ENCODE results near the gene MARCHF2. TPM values are rescaled to one million over a fixed set of nuclear protein-coding genes. Genes with fewer than 3 reads are reported as not detected.

The MARCHF2 gene
- total and polyA plus RNA-seq, 4 donors = 26.7 to 81.5 (median 47.8) TPM

GRCh38 chr19:8455018-8455417, 41.9 kb downstream of the MARCHF2 start:
- peaks cover 5 to 17% (median 10%) of the 10 kb centered on the region in 4 donors for H3K36me3 ChIP-seq (ENCODE audit: control insufficient read depth in 4 of 4, insufficient read depth in 4 of 4, low read length in 4 of 4)
- ATAC-seq (ENCODE audit: insufficient read depth, low FRiP score) (no peak), DNase-seq (no peak)
- TF ChIP-seq CTCF (IDR thresholded peaks at IDR 0.05; ENCODE audit: control extremely low read depth, extremely low read depth) = no peak
- no peak overlapping the region for H3K27ac ChIP-seq (ENCODE audit: low read depth in 1 of 2, low read length in 1 of 2)
- no peaks in the 10 kb centered on the region for H3K27me3 ChIP-seq (ENCODE audit: control insufficient read depth in 3 of 3, insufficient read depth in 3 of 3, low read length in 2 of 3)
- H3K9ac ChIP-seq (ENCODE audit: insufficient read depth in 1 of 2, low read length in 2 of 2) = no peak overlapping the region
- peaks cover 17 to 53% (median 20%) of the 10 kb centered on the region in 5 donors for H3K4me1 ChIP-seq (ENCODE audit: control insufficient read depth in 5 of 5, insufficient read depth in 5 of 5, low read length in 5 of 5)
- no peaks in the 10 kb centered on the region for H3K9me3 ChIP-seq (ENCODE audit: control insufficient read depth in 4 of 4, insufficient read depth in 3 of 4, low read length in 3 of 4)
- no peak overlapping the region for H3K4me3 ChIP-seq
- WGBS, 2 donors = 79 to 87% methylated on average over 5 of the region's 5 CpGs

- Histone ChIP-seq H3K9me3 (ENCODE audit: control insufficient read depth in 4 of 4, insufficient read depth in 3 of 4, low read length in 3 of 4) (no peaks in the 10 kb centered on the region), H3K36me3 (ENCODE audit: control insufficient read depth in 4 of 4, insufficient read depth in 4 of 4, low read length in 4 of 4) (peaks cover 5 to 17% (median 10%) of the 10 kb centered on the region in 4 donors), H3K27ac (ENCODE audit: low read depth in 1 of 2, low read length in 1 of 2) (no peak overlapping the region), H3K9ac (ENCODE audit: insufficient read depth in 1 of 2, low read length in 2 of 2) (no peak overlapping the region), H3K27me3 (ENCODE audit: control insufficient read depth in 3 of 3, insufficient read depth in 3 of 3, low read length in 2 of 3) (no peaks in the 10 kb centered on the region), H3K4me3 (no peak overlapping the region), H3K4me1 (ENCODE audit: control insufficient read depth in 5 of 5, insufficient read depth in 5 of 5, low read length in 5 of 5) (peaks cover 17 to 64% (median 27%) of the 10 kb centered on the region in 5 donors)
- DNase-seq (no peak), ATAC-seq (ENCODE audit: insufficient read depth, low FRiP score) (no peak)
- TF ChIP-seq CTCF (IDR thresholded peaks at IDR 0.05; ENCODE audit: control extremely low read depth, extremely low read depth) = no peak
- 65 to 69% methylated on average over 7 of the region's 7 CpGs for WGBS, 2 donors
These were observed 43.0 kb downstream of the MARCHF2 start for GRCh38 chr19:8456064-8456463.

- ATAC-seq (ENCODE audit: insufficient read depth, low FRiP score) = no peak
- H3K9me3 ChIP-seq (ENCODE audit: control insufficient read depth in 4 of 4, insufficient read depth in 3 of 4, low read length in 3 of 4) = no peaks in the 10 kb centered on the region
- H3K27me3 ChIP-seq (ENCODE audit: control insufficient read depth in 3 of 3, insufficient read depth in 3 of 3, low read length in 2 of 3) = no peaks in the 10 kb centered on the region
- peaks cover 5 to 20% (median 11%) of the 10 kb centered on the region in 4 donors for H3K36me3 ChIP-seq (ENCODE audit: control insufficient read depth in 4 of 4, insufficient read depth in 4 of 4, low read length in 4 of 4)
- 76 to 90% methylated on average over 3 of the region's 3 CpGs for WGBS, 2 donors
- no peak overlapping the region for H3K4me3 ChIP-seq
- no peak for TF ChIP-seq CTCF (IDR thresholded peaks at IDR 0.05; ENCODE audit: control extremely low read depth, extremely low read depth)
- peak overlapping the region in 1 of 2 donors; percentile 13 for H3K27ac ChIP-seq (ENCODE audit: low read depth in 1 of 2, low read length in 1 of 2)
- no peak for DNase-seq
- peaks cover 16 to 68% (median 37%) of the 10 kb centered on the region in 5 donors for H3K4me1 ChIP-seq (ENCODE audit: control insufficient read depth in 5 of 5, insufficient read depth in 5 of 5, low read length in 5 of 5)
- no peak overlapping the region for H3K9ac ChIP-seq (ENCODE audit: insufficient read depth in 1 of 2, low read length in 2 of 2)
These were observed 44.1 kb downstream of the MARCHF2 start for GRCh38 chr19:8457209-8457608.

- H3K27ac ChIP-seq (ENCODE audit: low read depth in 1 of 2, low read length in 1 of 2) = no peak overlapping the region
- H3K9me3 ChIP-seq (ENCODE audit: control insufficient read depth in 4 of 4, insufficient read depth in 3 of 4, low read length in 3 of 4) = no peaks in the 10 kb centered on the region
- TF ChIP-seq CTCF (IDR thresholded peaks at IDR 0.05; ENCODE audit: control extremely low read depth, extremely low read depth) = no peak
- H3K9ac ChIP-seq (ENCODE audit: insufficient read depth in 1 of 2, low read length in 2 of 2) = no peak overlapping the region
- 58 to 60% methylated on average over 1 of the region's 1 CpG for WGBS, 2 donors
- no peaks in the 10 kb centered on the region for H3K27me3 ChIP-seq (ENCODE audit: control insufficient read depth in 3 of 3, insufficient read depth in 3 of 3, low read length in 2 of 3)
- no peak for DNase-seq
- no peak for ATAC-seq (ENCODE audit: insufficient read depth, low FRiP score)
- H3K4me1 ChIP-seq (ENCODE audit: control insufficient read depth in 5 of 5, insufficient read depth in 5 of 5, low read length in 5 of 5) = peaks cover 12 to 67% (median 41%) of the 10 kb centered on the region in 5 donors
- H3K36me3 ChIP-seq (ENCODE audit: control insufficient read depth in 4 of 4, insufficient read depth in 4 of 4, low read length in 4 of 4) = peaks cover 7 to 18% (median 10%) of the 10 kb centered on the region in 4 donors
- no peak overlapping the region for H3K4me3 ChIP-seq
These were observed 44.7 kb downstream of the MARCHF2 start for GRCh38 chr19:8457827-8458226.

Data from lung (tissue), 12 donors.